Activated CD8-positive, alpha-beta memory T cell treated with anti-CD3 and anti-CD28 coated beads, Interleukin-2, amount 50 U/mL, for 24 hours (primary cell): Measurements from ENCODE around the gene SYT11.
"Not testable (repeated sequence)": the region's sequence is repeated elsewhere in the genome, so short reads cannot be mapped to it uniquely, and the experiment has no call there.

Source experiments
- DNase-seq: peaks from one replicate; pipeline ENCODE4 v3.0.0-alpha.2; 2020; ENCODE audit errors: extremely low read depth

SYT11 gene, protein sequence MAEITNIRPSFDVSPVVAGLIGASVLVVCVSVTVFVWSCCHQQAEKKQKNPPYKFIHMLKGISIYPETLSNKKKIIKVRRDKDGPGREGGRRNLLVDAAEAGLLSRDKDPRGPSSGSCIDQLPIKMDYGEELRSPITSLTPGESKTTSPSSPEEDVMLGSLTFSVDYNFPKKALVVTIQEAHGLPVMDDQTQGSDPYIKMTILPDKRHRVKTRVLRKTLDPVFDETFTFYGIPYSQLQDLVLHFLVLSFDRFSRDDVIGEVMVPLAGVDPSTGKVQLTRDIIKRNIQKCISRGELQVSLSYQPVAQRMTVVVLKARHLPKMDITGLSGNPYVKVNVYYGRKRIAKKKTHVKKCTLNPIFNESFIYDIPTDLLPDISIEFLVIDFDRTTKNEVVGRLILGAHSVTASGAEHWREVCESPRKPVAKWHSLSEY

DNA sequence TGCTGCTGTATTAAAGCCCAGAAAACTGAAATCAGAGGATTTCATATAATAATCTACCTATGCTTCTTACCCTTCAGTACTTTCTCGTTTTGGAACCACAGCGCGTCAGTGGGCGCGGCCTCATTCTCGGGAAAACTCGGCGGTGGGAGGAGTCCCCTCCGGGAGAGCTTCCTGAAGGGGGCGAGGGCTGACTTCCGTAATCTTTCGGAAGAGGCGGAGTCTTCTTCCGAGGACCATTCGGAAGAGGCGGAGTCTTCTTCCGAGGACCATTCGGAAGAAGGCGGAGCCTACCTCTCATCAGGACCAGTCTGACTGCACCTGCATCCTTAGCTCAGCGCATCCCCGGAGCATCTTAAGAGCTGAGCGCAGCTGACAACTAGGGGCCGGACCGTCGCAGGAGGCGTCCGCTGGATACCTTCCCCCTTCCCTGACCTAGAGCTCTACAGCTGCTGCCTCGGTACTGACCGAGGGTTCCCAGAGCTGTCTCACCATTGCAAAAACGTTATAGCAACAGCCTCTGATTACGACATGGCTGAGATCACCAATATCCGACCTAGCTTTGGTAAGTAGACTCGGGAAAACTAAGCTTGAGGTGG lies at the start of gene SYT11:
TSS of gene SYT11 (plus strand) at position 334 of the 596 bp plus-strand sequence. CDS start at position 529, 195 bp downstream.
- peak; percentile 90 for DNase-seq

DNA sequence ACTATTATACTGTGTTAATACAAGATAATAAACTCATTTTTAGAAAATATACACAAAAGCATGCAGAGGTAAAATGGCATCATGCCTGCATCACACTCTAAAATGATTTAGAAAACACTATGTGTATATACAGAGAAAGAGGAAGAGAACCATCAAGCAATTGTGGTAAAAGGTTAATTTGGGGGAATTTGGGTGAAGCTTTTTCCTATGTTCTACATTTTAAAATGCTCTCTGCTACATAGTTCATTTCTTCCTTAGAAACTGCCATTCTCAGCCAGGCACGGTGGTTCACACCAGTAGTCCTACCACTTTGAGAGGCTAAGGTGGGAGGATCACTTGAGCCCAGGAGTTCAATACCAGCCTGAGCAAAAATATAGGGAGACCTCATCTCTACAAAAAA lies 46.5 kb upstream of the SYT11 start:
- DNase-seq, result no peak

DNA sequence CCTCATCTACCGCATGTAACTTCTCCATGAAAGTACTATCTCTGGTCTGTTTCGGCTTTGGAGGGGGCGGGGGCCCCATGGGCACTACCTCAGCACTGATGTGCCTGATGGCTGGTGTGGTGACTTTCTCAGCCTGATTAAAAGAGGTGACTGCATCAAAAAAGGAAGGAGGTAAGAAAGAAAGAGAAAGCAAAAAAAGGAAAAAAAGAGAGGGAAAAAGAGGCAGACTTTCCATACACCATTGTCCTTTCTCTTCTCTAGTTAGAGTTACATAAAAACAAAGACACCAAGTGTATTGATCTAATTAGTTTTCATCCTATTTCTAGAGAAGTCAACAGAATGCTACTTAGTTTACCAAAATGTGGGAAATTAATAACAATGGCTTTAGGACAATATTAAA lies 45.7 kb upstream of the SYT11 start:
- DNase-seq, result no peak

DNA sequence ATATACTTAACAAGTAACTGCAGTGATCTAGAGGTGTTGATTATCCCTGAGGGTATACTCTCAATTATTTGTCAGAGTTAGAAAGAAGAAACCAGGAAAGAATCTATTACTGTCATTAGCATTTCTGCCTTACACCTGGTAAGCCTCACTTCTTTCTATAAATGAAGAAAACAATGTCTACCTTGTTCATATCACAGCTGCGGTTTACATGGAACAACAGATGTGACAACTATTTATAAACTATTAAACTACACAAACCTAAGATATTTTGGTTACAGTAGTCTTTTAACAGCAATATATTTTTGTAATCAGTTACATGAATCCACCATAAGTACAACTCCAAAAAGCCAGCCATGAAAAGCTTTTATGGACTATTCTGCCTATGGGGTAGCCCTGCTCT lies 43.0 kb upstream of the SYT11 start:
- DNase-seq, result no peak

DNA sequence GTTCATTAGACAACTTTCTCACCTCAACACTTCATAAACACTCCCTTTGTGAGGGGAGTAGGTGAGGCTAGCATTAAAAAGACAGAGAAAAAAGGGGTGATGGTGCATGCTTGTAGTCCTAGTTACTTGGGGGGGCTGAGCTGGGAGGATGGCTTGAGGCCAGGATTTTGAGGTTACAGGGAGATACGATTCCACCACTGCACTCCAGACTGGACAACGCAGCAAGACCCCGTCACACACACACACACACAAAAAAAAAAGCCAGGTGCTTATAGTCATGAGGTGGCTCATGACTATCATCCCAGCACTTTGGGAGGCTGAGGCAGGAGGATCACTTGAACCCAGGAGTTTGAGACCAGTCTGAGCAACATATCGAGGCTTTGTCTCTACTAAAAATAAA lies 31.9 kb upstream of the SYT11 start:
- no peak for DNase-seq

DNA sequence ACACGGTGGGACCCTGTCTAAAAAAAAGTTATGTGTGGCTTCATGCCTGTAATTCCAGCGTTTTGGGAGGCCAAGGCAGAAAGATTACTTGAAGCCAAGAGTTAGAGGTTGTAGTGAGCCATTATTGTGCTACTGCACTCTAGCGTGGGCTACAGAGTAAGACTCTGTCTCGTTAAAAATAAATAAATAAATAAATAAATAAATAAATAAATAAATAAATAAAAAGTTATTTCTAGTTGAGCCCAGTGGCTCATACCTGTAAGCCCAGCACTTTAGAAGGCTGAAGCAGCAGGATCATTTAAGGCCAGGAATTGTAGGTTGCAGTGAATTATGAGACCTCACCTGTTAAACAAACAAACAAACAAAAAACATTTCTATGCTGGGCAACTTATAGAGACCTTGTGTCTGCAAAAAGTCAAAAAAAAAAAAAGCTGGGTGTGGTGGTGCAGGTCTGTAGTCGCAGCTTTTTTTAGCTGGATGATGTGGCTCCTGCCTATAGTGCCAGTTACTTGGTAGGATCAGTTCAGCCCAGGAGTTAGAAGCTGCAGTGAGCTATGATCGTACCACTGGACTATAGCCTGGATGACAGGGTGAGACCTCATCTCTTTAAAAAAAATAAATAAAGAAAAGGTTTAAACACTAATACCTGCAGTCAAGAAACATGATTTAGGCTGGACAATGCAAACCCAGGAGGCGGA lies 27.9 kb upstream of the SYT11 start:
- DNase-seq, result no peak

DNA sequence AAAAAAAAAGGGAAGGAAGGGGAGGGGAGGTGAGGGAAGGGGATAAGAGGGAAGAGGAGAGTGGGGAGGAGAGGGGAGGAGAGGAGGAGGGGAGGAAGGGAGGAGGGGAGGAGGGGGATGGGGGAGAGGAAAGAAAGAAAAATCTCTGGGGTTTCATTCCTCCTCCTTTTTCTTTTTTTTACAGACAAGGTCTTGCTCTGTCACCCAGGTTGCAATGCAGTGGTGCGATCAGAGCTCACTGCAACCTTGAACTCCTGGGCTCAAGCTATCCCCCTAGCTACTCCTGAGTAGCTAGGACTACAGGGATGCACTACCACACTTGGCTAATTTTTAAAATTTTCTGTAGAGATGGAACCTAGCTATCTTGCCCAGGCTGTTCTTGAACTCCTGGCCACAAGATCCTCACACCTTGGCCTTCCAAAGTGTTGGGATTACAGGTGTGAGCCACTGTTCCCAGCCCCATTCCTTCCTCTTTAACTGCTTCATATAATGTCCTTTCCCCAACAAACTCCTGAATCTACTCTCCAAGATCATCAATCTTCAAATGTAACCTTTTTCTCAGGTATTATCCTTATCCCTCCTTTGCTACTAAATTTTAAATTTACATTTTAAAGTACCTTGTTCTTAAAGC lies 25.6 kb upstream of the SYT11 start:
- no peak for DNase-seq

DNA sequence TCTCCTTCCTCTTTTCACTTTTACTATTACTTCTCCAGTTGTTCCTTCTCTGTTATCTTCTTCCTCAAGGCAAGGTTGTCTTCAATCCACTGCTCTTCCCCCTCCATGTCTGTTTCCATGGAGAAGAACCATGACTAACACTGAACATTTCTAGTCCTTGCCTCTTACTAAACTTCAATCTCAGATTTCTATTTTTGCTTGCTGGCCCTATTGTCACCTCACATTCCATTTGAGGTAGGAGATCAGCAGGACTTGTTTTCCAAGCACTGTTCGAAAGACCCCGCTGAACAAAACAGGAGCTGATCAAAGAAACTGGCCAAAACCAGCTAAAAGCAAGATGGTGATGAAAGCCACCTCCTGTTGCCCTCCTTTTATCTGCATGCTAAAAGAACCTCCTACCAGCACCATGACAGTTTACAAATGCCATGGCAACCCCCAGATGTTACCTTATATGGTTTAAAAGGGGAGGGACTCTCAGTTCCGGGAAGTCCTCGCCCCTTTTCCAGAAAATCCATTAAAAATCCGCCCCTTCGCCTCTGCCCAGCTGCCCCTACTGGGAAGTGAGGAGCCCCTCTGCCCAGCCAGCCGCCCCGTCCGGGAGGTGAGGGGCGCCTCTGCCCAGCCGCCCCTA lies 25.0 kb upstream of the SYT11 start:
- DNase-seq, result no peak

DNA sequence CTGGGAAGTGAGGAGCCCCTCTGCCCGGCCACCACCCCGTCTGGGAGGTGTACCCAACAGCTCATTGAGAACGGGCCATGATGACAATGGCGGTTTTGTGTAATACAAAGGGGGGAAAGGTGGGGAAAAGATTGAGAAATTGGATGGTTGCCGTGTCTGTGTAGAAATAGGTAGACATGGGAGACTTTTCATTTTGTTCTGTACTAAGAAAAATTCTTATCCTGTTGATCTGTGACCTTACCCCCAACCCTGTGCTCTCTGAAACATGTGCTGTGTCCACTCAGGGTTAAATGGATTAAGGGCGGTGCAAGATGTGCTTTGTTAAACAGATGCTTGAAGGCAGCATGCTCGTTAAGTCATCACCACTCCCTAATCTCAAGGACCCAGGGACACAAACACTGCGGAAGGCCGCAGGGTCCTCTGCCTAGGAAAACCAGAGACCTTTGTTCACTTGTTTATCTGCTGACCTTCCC lies 24.4 kb upstream of the SYT11 start:
- not testable (repeated sequence) for DNase-seq

DNA sequence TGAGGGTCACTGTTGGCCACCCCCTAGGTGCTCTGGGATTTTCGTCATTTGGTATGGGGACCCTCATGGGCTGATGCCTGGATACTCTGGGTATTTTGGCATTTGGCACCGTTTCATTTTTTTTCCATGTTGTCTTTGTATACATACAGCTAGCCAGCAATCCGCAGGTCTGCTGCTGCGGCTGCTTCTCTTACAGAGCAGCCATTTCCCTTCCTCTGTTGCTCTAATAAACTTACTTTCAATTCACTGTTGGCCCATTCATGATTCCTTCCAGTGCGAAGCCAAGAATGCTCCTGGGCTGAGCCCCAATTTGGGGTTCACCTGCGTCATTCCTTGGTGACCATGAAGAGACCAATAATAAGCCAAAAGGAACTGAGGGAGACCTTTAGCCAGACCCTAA lies 23.8 kb upstream of the SYT11 start:
- DNase-seq, result no peak

DNA sequence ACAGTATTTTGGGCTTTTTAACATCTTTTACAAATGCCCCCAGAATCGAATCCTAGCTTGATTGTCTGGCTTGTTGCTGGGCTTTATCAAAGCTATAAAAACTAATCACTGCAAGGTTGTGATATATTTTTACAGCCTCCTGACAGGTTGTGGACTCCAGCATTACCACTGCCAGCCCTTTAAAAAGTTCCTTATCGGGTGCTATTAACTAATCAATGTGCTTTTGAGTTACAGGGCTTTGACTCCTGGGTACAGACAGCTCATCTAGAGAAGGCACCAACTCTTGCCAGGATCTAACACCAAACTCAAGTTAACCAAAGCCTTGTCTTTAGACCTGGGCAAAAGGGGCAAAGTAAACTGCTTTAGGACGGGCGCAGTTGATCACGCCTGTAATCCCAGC lies 19.0 kb upstream of the SYT11 start:
- DNase-seq, result no peak

DNA sequence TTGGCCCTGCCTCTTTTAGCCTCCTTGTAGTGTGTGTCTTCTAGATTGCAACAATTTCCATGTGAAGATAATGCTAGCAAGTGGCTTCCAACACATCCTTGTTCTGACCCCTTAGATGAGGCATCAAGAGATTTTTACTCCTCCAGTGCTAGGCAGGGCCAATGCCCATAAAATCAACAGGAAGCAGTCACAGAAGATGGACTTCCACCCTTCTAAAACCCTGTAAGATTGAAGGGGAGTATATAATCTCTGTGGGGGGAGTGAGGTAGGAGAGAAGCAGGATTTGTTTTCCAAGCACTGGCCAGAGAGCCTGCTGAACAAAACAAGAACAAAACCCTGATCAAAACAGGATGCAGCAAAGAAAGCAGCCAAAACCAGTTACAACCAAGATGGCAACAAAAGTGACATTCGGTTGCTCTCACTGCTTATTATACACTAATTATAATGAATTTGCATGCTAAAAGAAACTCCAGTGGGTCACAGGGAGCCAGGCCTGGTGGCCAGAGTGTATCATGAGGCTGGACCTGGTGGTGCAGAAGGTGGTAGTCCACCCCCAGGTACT lies 14.4 kb upstream of the SYT11 start:
- DNase-seq, result no peak

DNA sequence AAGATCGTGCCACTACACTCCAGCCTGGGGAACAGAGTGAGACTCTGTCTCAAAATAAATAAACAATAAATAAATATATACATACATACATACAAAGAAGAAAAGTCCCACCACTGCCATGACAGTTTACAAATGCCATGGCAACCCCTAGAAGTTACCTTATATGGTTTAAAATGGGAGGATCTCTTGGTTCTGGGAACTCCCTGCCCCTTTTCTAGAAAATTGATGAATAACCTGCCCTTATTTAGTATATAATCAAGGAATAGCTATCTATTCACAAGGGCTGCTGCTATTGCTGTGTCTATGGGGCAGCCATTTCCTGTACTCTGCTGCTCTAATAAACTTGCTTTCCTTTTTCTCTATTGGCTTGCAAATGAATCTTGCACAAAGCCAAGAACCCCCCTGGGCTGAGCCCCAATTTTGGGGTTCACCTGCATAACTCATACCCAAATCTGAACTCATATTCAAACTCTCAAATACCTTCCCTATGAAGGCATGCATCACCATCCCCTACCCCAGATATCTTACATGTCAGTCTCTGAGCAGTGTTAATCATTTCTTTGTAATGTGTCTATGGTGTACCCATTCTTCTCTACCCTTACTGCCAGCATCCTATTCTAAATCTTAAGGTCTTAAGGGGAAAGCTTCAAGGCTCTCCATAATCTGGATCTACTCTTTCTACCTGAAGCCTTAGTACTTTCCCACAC lies 11.4 kb upstream of the SYT11 start:
- no peak for DNase-seq

DNA sequence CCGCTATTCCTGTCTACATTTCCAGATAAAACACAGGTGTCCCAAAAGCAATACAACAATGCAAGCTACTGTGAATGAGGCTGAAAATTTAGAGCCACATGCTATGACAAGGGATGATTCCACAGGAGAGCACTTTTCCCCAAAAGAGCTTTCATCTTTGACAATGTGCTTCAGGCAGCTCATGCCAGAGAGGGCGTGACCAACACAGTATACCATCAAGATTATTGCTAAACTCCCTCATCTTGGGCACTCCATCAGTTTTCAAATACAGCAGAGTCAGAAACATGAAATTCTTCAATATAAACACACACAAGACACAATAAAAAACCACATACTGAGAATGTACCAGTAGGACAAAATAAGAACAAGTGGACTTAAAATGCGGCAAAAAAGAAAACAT lies 9.0 kb upstream of the SYT11 start:
- no peak for DNase-seq

DNA sequence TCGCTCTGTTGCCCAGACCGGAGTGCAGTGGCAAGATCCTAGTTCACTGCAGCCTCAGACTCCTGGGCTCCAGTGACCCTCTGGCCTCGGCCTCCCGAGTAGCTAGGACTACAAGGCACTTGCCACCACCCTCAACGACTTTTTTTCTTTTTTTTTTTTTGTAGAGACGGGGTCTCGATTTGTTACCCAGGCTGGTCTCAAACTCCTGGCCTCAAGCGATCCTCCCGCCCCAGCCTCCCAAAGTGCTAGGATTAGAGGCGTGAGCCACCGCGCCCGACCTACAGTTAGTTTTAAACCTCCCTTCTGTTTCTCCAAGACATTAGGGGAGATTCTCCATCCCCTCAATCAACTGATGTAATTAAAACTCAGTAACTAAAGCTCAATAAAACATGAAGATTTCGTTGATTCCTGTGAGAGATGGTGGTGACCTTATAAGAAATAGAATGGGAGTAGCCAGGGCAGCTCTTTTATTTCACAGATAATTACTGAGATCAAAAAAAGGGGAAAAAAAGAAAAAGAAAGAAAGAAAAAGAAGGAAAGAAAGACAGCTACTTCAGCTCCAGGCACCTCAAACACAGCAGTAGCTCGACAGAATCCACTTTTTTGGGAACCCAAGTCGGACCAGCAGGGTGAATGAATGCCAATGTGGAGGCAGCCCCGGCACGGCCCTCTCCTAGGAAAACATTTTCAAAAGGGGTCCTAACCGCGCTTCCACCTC lies 3.0 kb upstream of the SYT11 start:
- DNase-seq, result no peak

DNA sequence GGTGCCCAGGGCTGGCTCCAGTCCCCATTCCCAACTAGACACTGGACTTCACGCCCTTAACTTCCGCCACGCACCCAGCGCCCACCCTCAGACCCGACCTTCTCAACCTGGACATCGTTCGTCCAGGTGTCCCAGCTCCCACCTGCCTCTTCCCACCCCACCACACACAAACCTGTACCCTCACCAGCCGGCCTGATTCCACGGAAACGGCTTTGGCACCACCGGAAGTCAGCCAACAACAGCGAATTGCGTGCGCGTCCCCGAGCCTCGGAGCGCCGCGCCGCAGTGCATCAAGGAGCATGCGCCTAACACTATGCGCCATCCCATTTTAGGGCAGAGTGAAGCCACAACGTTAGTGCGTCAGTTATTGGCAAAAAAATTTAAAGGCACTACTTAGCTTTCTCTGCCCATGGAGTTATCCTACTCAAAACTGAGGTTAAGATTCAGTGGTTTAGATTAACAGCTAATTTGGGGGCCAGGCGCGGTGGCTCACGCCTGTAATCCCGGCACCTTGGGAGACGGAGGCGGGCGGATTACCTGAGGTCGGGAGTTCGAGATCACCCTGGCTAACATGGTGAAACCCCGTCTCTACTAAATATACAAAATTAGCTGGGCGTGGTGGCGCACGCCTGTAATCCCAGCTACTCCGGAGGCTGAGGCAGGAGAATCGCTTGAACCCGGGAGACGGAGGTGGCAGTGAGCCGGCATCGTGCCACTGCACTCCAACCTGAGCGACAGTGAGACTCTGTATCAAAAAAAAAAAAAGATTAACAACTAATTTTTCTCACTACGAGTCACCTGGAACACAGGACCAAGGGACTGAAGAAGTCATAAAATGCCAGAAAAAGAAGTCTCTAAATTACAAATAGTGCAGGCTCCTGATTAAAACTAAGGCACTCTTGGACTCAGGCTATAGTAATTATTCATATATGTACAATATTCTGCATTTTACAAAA lies 2.1 kb upstream of the SYT11 start, which contains the start of gene GON4L:
TSS of gene GON4L (minus strand) at position 240 of the 956 bp plus-strand sequence. CDS start 3,434 bp downstream, outside the sequence.
- peak; percentile 73 for DNase-seq

DNA sequence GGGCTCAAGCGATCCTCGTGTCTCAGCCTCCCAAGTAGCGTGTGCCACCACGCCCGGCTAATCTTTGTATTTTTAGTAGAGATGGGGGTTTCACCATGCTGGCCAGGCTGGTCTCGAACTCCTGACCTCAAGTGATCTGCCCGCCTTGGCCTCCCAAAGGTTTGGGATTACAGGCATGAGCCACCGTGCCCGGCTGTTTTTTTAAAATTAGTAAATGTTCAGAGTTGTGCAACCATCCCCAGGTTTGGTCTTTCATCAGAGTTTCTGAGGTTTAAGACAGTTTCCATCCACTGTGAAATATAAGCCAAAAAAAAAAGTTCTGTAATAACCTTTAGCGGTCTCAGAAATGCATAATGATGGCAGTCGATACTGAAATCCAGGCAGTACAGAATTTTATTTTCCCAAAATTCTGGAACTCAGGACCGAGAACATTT lies 550 bp upstream of the SYT11 start:
- DNase-seq, result no peak
